Lower lobe of right lung (tissue), 2 donors: ENCODE measurements around the gene MBD5. TPM values are rescaled to one million over a fixed set of nuclear protein-coding genes. Genes with fewer than 3 reads are reported as not detected.

Experiments used
- ATAC-seq, 2 donors: fragments of 200-7000 bp; cut with Tn5 transposase; one replicate each; pipeline ENCODE4 v1.9.1; 2020 to 2022; ENCODE audit warnings: mild to moderate bottlenecking in 2 of 2, moderate library complexity in 2 of 2
- DNase-seq: peaks from one replicate; pipeline ENCODE4 v3.0.0-alpha.2; 2020
- H3K27ac ChIP-seq: fragments of 200-600 bp; one replicate; pipeline ENCODE4 v1.8.0; 2022
- H3K27me3 ChIP-seq: fragments of 200-600 bp; one replicate; pipeline ENCODE4 v1.8.0; 2022; ENCODE audit warnings: low read depth
- H3K36me3 ChIP-seq: fragments of 200-600 bp; one replicate; pipeline ENCODE4 v1.8.0; 2022; ENCODE audit warnings: mild to moderate bottlenecking
- H3K4me1 ChIP-seq: fragments of 200-600 bp; one replicate; pipeline ENCODE4 v1.8.0; 2022
- H3K4me3 ChIP-seq: fragments of 200-600 bp; one replicate; pipeline ENCODE4 v1.8.0; 2022; ENCODE audit warnings: mild to moderate bottlenecking
- H3K9me3 ChIP-seq: fragments of 200-600 bp; one replicate; pipeline ENCODE4 v1.8.0; 2022
- CTCF ChIP-seq: fragments of 200-600 bp; IDR thresholded peaks from one replicate; pipeline ENCODE4 v1.8.0; 2022; ENCODE audit warnings: antibody characterized with exemption, mild to moderate bottlenecking
- intact Hi-C: fragments of 100-400 bp; cut with DNase I; formaldehyde crosslinking; loops from one replicate; pipeline ENCODE4 v1.11.0; 2022
- total RNA-seq: library from RNA; stranded (reverse); fragmentation: NEBNext Ultra II Directional; extraction: Animal tissue kit (Norgen Biotek cat#: 25700); gene quantifications from one replicate; pipeline ENCODE4 v1.2.1, GENCODE V29; 2021
- donor health status: DM: no; HTN: yes; CAD: no; lungs with severe emphysema.

MBD5 gene
- total RNA-seq, 1 donor from 2014 or later, result 46.3 TPM

DNA sequence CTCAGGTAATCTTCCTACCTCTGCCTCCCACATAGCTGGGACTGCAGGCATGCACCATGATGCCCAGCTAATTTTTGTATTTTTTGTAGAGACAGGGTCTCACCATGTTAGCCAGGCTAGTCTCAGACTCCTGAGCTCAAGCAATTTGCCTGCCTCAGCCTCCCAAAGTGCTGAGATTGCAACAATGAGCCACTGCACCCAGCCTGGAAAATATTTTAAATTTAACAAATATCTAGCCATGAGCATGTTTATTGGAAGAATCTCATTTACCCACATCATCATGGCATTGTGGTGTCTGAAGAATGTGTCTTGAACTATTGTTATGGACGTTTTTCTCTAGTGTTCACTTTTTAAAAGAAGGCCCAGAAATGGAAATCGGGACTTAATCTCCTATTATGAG is 231.8 kb downstream of the MBD5 start:
- intact Hi-C loops, result no loop called here
- Histone ChIP-seq H3K27me3 (no peaks in the 10 kb centered on the region), H3K27ac (no peak overlapping the region), H3K4me1 (no peaks in the 10 kb centered on the region), H3K9me3 (peaks cover 7% of the 10 kb centered on the region), H3K4me3 (no peak overlapping the region), H3K36me3 (no peaks in the 10 kb centered on the region)
- ATAC-seq (no peak), DNase-seq (no peak)
- no peak for TF ChIP-seq CTCF

DNA sequence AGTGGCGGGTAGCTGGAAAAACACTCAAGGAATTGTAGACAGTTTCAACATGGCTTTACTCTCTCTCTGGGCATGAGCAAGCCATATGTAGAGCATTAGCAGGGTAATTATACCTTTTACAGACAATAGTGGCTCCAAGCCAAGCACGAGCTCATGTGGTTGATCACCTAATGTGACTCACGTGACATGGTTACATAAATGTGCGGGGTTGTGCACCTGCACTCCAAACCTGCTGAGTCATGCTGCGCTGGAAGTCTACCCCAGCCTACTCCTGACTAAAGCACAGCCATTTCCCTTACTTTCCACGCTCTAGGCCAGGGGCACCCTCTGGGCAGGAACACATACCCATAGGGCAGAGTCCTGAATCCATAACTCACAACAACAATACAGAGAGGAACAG is 232.8 kb downstream of the MBD5 start:
- ATAC-seq, result no peak
- DNase-seq, result no peak
- no peak overlapping the region for H3K27ac ChIP-seq
- no peaks in the 10 kb centered on the region for H3K27me3 ChIP-seq
- H3K4me1 ChIP-seq, result no peaks in the 10 kb centered on the region
- peaks cover 7% of the 10 kb centered on the region for H3K9me3 ChIP-seq
- H3K36me3 ChIP-seq, result no peaks in the 10 kb centered on the region
- no peak for TF ChIP-seq CTCF
- intact Hi-C loops, result no loop called here
- no peak overlapping the region for H3K4me3 ChIP-seq

GRCh38 chr2:148255929-148256328 is 235.0 kb downstream of the MBD5 start:
- Histone ChIP-seq H3K36me3 (no peaks in the 10 kb centered on the region), H3K4me1 (no peaks in the 10 kb centered on the region), H3K4me3 (no peak overlapping the region), H3K27me3 (no peaks in the 10 kb centered on the region), H3K9me3 (peaks cover 7% of the 10 kb centered on the region), H3K27ac (no peak overlapping the region)
- no peak for TF ChIP-seq CTCF
- intact Hi-C loops, result no loop called here
- DNase-seq, result peak; percentile 80
- ATAC-seq, result peak; percentile 81 to 87

- Histone ChIP-seq H3K36me3 (no peaks in the 10 kb centered on the region), H3K4me3 (no peak overlapping the region), H3K9me3 (peaks cover 7% of the 10 kb centered on the region), H3K27me3 (no peaks in the 10 kb centered on the region), H3K27ac (no peak overlapping the region), H3K4me1 (no peaks in the 10 kb centered on the region)
- DNase-seq, result no peak
- intact Hi-C loops, result no loop called here
- ATAC-seq, result no peak
- no peak for TF ChIP-seq CTCF
Measured at GRCh38 chr2:148257276-148257675, 236.4 kb downstream of the MBD5 start.

- peaks cover 7% of the 10 kb centered on the region for H3K9me3 ChIP-seq
Measured at GRCh38 chr2:148258124-148258523, 237.2 kb downstream of the MBD5 start.

More at GRCh38 chr2:148258124-148258523, 237.2 kb downstream of the MBD5 start:
- Histone ChIP-seq H3K36me3 (no peaks in the 10 kb centered on the region), H3K27me3 (no peaks in the 10 kb centered on the region), H3K4me3 (no peak overlapping the region), H3K4me1 (no peaks in the 10 kb centered on the region), H3K27ac (no peak overlapping the region)
- intact Hi-C loops, result no loop called here
- ATAC-seq, result no peak
- no peak for TF ChIP-seq CTCF
- no peak for DNase-seq
